K562 (cell line): ENCODE data around the gene ZCCHC3. TPM values are rescaled to one million over a fixed set of nuclear protein-coding genes. Genes with fewer than 3 reads are reported as not detected.
A peak's percentile ranks its signal among the peaks of the same experiment; 100 is the strongest.

Experiments
- ARID3B ChIP-seq: fragments of 250-450 bp; sonication (Bioruptor Pico); IDR thresholded peaks from 2 replicates; pipeline ENCODE4 v1.4.0; 2020; ENCODE audit warnings: borderline replicate concordance
- CAMTA2 ChIP-seq: fragments of 250-450 bp; sonication (Bioruptor Pico); conservative IDR thresholded peaks from 2 replicates; pipeline ENCODE4 v1.5.1; 2022
- HEY1 ChIP-seq: fragments of 250-450 bp; sonication (Bioruptor Pico); IDR thresholded peaks from 2 replicates; pipeline ENCODE4 v1.5.0; 2020; ENCODE audit warnings: mild to moderate bottlenecking, moderate library complexity, borderline replicate concordance
- JUND ChIP-seq, 2 experiments: IDR thresholded peaks; 2 replicates in 1 of 2; 3 replicates in 1 of 2; pipeline ENCODE4 v1.6.1; 2011; ENCODE audit warnings: borderline replicate concordance in 2 of 2, low read depth in 2 of 2, low read length in 2 of 2, improper control_type of control experiment in 1 of 2, missing biosample characterization in 1 of 2, missing genetic modification characterization in 1 of 2, missing genetic modification reagents in 1 of 2
- MXI1 ChIP-seq: IDR thresholded peaks from 2 replicates; pipeline ENCODE4 v1.6.1; 2011; ENCODE audit warnings: low read depth, mild to moderate bottlenecking, improper control_type of control experiment, low read length
- PBX2 ChIP-seq, 2 experiments: IDR thresholded peaks in 1 of 2; conservative IDR thresholded peaks in 1 of 2; 2 replicates each; pipeline ENCODE4 v1.6.1; 2016; ENCODE audit warnings: low read depth in 2 of 2, mild to moderate bottlenecking in 1 of 2, missing compliant biosample characterization in 1 of 2, missing genetic modification characterization in 1 of 2, moderate library complexity in 1 of 2
- PHF21A ChIP-seq: fragments of 450-650 bp; IDR thresholded peaks from 2 replicates; pipeline ENCODE4 v1.6.1; 2017; ENCODE audit warnings: low read depth, borderline replicate concordance
- PREB ChIP-seq: sonication (generic); formaldehyde crosslinking; IDR thresholded peaks from 2 replicates; pipeline ENCODE4 v1.8.1; 2023; ENCODE audit warnings: mild to moderate bottlenecking, missing genetic modification reagents
- RBBP5 ChIP-seq: fragments of 200-600 bp; sonication (generic); IDR thresholded peaks from 2 replicates; pipeline ENCODE4 v1.6.1; 2012; ENCODE audit warnings: borderline replicate concordance, mild to moderate bottlenecking, low read length, control low read depth, inconsistent platforms; ENCODE audit not compliant: insufficient read depth, poor library complexity, severe bottlenecking
- ZNF23 ChIP-seq: fragments of 250-450 bp; sonication (Bioruptor Pico); IDR thresholded peaks from 2 replicates; pipeline ENCODE4 v1.4.0; 2020; ENCODE audit warnings: mild to moderate bottlenecking
- ZNF274 ChIP-seq: IDR thresholded peaks from 2 replicates; pipeline ENCODE4 v1.6.1; 2011; ENCODE audit warnings: low read depth, mild to moderate bottlenecking, low read length, moderate library complexity, borderline replicate concordance
- ZNF354B ChIP-seq: fragments of 250-450 bp; sonication (Bioruptor Pico); IDR thresholded peaks from 2 replicates; pipeline ENCODE4 v1.4.0; 2020
- ZNF445 ChIP-seq: fragments of 250-450 bp; sonication (Bioruptor Pico); IDR thresholded peaks from 2 replicates; pipeline ENCODE4 v1.4.0; 2020; ENCODE audit warnings: low read depth, mild to moderate bottlenecking, moderate library complexity
- ZNF609 ChIP-seq: sonication (generic); formaldehyde crosslinking; IDR thresholded peaks from 2 replicates; pipeline ENCODE4 v1.8.1; 2023; ENCODE audit warnings: missing genetic modification reagents, mild to moderate bottlenecking, borderline replicate concordance
- ZNF780A ChIP-seq: fragments of 250-450 bp; sonication (Bioruptor Pico); IDR thresholded peaks from 2 replicates; pipeline ENCODE4 v1.5.0; 2021; ENCODE audit warnings: mild to moderate bottlenecking
- polyA plus RNA-seq, 8 experiments: library from polyadenylated mRNA; depleted of rRNA in 4 of 8; stranded (reverse) in 5 of 8; unstranded in 3 of 8; fragments of >200 nt; fragmentation: Nextera tagmentation in 2 of 8; fragmentation: Illumina TruSeq in 1 of 8; extraction: Ambion mirVana in 2 of 8; extraction: Trizol in 1 of 8; gene quantifications; 2 replicates each; pipeline versions ENCODE4 v1.2.1 to v1.2.3, GENCODE V29; 2011 to 2014; ENCODE audit warnings: inconsistent platforms in 1 of 8, missing spikeins in 1 of 8
- total RNA-seq, 7 experiments: library from RNA; depleted of rRNA in 6 of 7; stranded (reverse); fragments of >200 nt in 6 of 7; fragmentation: Illumina TruSeq in 2 of 7; extraction: Trizol in 2 of 7; gene quantifications; 2 replicates each; pipeline versions ENCODE4 v1.2.1 to v1.2.3, GENCODE V29; 2011 to 2021; ENCODE audit warnings: low replicate concordance in 1 of 7

Gene ZCCHC3
- total and polyA plus RNA-seq, 9 of the 15 experiments (the other 6 are each of a cell fraction or from before 2014, with no cell fraction given) = 2.8 to 23.3 (median 16.5) TPM

- TF ChIP-seq ARID3B (CRISPR knock-in tag) (no peak), PBX2 (CRISPR knock-in tag; IDR thresholded peaks at IDR 0.05; ENCODE audit: low read depth) (no peak), PBX2 (tag; conservative IDR thresholded peaks at IDR 0.05; ENCODE audit: low read depth) (no peak), PHF21A (no peak), CAMTA2 (CRISPR knock-in tag) (no peak), PREB (CRISPR knock-in tag) (no peak), ZNF274 (no peak), RBBP5 (no peak), ZNF445 (no peak), ZNF609 (CRISPR knock-in tag) (no peak), JUND (IDR thresholded peaks at IDR 0.05; ENCODE audit: borderline replicate concordance, low read depth, low read length) (no peak), JUND (tag; IDR thresholded peaks at IDR 0.05; ENCODE audit: borderline replicate concordance, low read depth, low read length) (no peak), MXI1 (peak; percentile 61; the same call in 1 of the 2 replicates), ZNF23 (no peak), ZNF780A (no peak), HEY1 (CRISPR knock-in tag) (no peak), ZNF354B (CRISPR knock-in tag) (no peak)
Measured at GRCh38 chr20:327186-328026, 30.0 kb downstream of the ZCCHC3 start (continued).
